ENCODE measurements around the gene TEAD1. TPM values are rescaled to one million over a fixed set of nuclear protein-coding genes. Genes with fewer than 3 reads are reported as not detected.

TEAD1 gene
- total and polyA plus RNA-seq, 2 donors (not counting 1 experiment from before 2014, with no cell fraction given), result 88.6 to 121 TPM

- Histone ChIP-seq H3K27ac (ENCODE audit: insufficient read depth, low read length) (no peak overlapping the region), H3K4me2 (ENCODE audit: extremely low read depth, insufficient read depth, low read length) (peak overlapping the region; percentile 11), H3K9ac (ENCODE audit: insufficient read depth, low read length) (no peak overlapping the region)
Observed at GRCh38 chr11:12845163-12845562, 170.9 kb downstream of the TEAD1 start.

GRCh38 chr11:12845739-12846358 lies 171.6 kb downstream of the TEAD1 start:
- Histone ChIP-seq H2AFZ (ENCODE audit: low read length) (no peak overlapping the region), H3K79me2 (ENCODE audit: control insufficient read depth, insufficient read depth, low read length) (peaks cover 95% of the 10 kb centered on the region), H3K36me3 (ENCODE audit: control insufficient read depth, insufficient read depth, low read length) (no peaks in the 10 kb centered on the region), H3K4me3 (replicated peaks in 1 of 4; ENCODE audit: control extremely low read depth in 1 of 4, insufficient read depth in 1 of 4, low read depth in 3 of 4, low read length in 4 of 4) (no peak overlapping the region), H3K27me3 (ENCODE audit: control insufficient read depth, insufficient read depth, low read length) (no peaks in the 10 kb centered on the region), H3K4me1 (ENCODE audit: control insufficient read depth, extremely low read depth, insufficient read depth, low read length) (peaks cover 17% of the 10 kb centered on the region), H3K9me3 (ENCODE audit: control insufficient read depth, insufficient read depth, low read depth, low read length) (no peaks in the 10 kb centered on the region), H4K20me1 (ENCODE audit: control insufficient read depth, extremely low read depth, insufficient read depth, low read length) (peaks cover 3% of the 10 kb centered on the region), H3K27ac (ENCODE audit: insufficient read depth, low read length) (no peak overlapping the region), H3K9ac (ENCODE audit: insufficient read depth, low read length) (no peak overlapping the region), H3K4me2 (ENCODE audit: extremely low read depth, insufficient read depth, low read length) (peak overlapping the region; percentile 11)
- TF ChIP-seq CTCF (conservative IDR thresholded peaks at IDR 0.05 in 1 of 2, IDR thresholded peaks at IDR 0.05 in 1 of 2; ENCODE audit: low read depth in 1 of 2, low read length in 2 of 2) (no peak), EZH2 (IDR thresholded peaks at IDR 0.05; ENCODE audit: low read length, missing control alignments) (no peak)
- DNase-seq (ENCODE audit: low read depth in 2 of 2), result peak; percentile 56 to 80

More at GRCh38 chr11:12845163-12845562, 170.9 kb downstream of the TEAD1 start:
- no peaks in the 10 kb centered on the region for H3K27me3 ChIP-seq (ENCODE audit: control insufficient read depth, insufficient read depth, low read length)
- DNase-seq (ENCODE audit: low read depth in 2 of 2), result no peak
- peaks cover 3% of the 10 kb centered on the region for H4K20me1 ChIP-seq (ENCODE audit: control insufficient read depth, extremely low read depth, insufficient read depth, low read length)
- TF ChIP-seq CTCF (conservative IDR thresholded peaks at IDR 0.05 in 1 of 2, IDR thresholded peaks at IDR 0.05 in 1 of 2; ENCODE audit: low read depth in 1 of 2, low read length in 2 of 2) (no peak), EZH2 (IDR thresholded peaks at IDR 0.05; ENCODE audit: low read length, missing control alignments) (no peak)
- no peak overlapping the region for H3K4me3 ChIP-seq (replicated peaks in 1 of 4; ENCODE audit: control extremely low read depth in 1 of 4, insufficient read depth in 1 of 4, low read depth in 3 of 4, low read length in 4 of 4)
- peaks cover 17% of the 10 kb centered on the region for H3K4me1 ChIP-seq (ENCODE audit: control insufficient read depth, extremely low read depth, insufficient read depth, low read length)
- H3K9me3 ChIP-seq (ENCODE audit: control insufficient read depth, insufficient read depth, low read depth, low read length), result no peaks in the 10 kb centered on the region
- peaks cover 91% of the 10 kb centered on the region for H3K79me2 ChIP-seq (ENCODE audit: control insufficient read depth, insufficient read depth, low read length)
- H3K36me3 ChIP-seq (ENCODE audit: control insufficient read depth, insufficient read depth, low read length), result no peaks in the 10 kb centered on the region
- H2AFZ ChIP-seq (ENCODE audit: low read length), result no peak overlapping the region

- peaks cover 3% of the 10 kb centered on the region for H4K20me1 ChIP-seq (ENCODE audit: control insufficient read depth, extremely low read depth, insufficient read depth, low read length)
- no peak overlapping the region for H2AFZ ChIP-seq (ENCODE audit: low read length)
- H3K79me2 ChIP-seq (ENCODE audit: control insufficient read depth, insufficient read depth, low read length), result peaks cover 93% of the 10 kb centered on the region
- H3K27me3 ChIP-seq (ENCODE audit: control insufficient read depth, insufficient read depth, low read length), result no peaks in the 10 kb centered on the region
- no peak overlapping the region for H3K9ac ChIP-seq (ENCODE audit: insufficient read depth, low read length)
- H3K4me1 ChIP-seq (ENCODE audit: control insufficient read depth, extremely low read depth, insufficient read depth, low read length), result peaks cover 13% of the 10 kb centered on the region
- no peak for DNase-seq (ENCODE audit: low read depth in 2 of 2)
- no peak overlapping the region for H3K27ac ChIP-seq (ENCODE audit: insufficient read depth, low read length)
- H3K9me3 ChIP-seq (ENCODE audit: control insufficient read depth, insufficient read depth, low read depth, low read length), result no peaks in the 10 kb centered on the region
- no peaks in the 10 kb centered on the region for H3K36me3 ChIP-seq (ENCODE audit: control insufficient read depth, insufficient read depth, low read length)
- no peak overlapping the region for H3K4me3 ChIP-seq (replicated peaks in 1 of 4; ENCODE audit: control extremely low read depth in 1 of 4, insufficient read depth in 1 of 4, low read depth in 3 of 4, low read length in 4 of 4)
- TF ChIP-seq EZH2 (IDR thresholded peaks at IDR 0.05; ENCODE audit: low read length, missing control alignments), result no peak
- TF ChIP-seq CTCF (conservative IDR thresholded peaks at IDR 0.05 in 1 of 2, IDR thresholded peaks at IDR 0.05 in 1 of 2; ENCODE audit: low read depth in 1 of 2, low read length in 2 of 2), result no peak
- H3K4me2 ChIP-seq (ENCODE audit: extremely low read depth, insufficient read depth, low read length), result no peak overlapping the region
Observed at GRCh38 chr11:12846786-12847615, 172.8 kb downstream of the TEAD1 start.

Data from fibroblast of lung (primary cell).